PC-3 (cell line): ENCODE data around the gene EXOSC2. TPM values are rescaled to one million over a fixed set of nuclear protein-coding genes. Genes with fewer than 3 reads are reported as not detected.

Experiments
- ATAC-seq: fragments of 200-7000 bp; cut with Tn5 transposase; 2 replicates; pipeline ENCODE4 v1.9.1; 2020; ENCODE audit warnings: mild to moderate bottlenecking, moderate library complexity
- BruUV-seq: library from RNA; stranded (reverse); fragments of 400-500 nt; replicated peaks from 2 replicates; lab custom pipeline; 2021; lab: Mats Ljungman, UMichigan
- CTCF ChIA-PET: fragments of 300-600 bp; sonication (Branson Sonifier 250); formaldehyde crosslinking; loops from one replicate; lab custom pipeline; 2022; ENCODE audit warnings: antibody characterized with exemption; lab: Charles Lee
- POLR2A ChIA-PET: fragments of 300-600 bp; sonication (Branson Sonifier 250); formaldehyde crosslinking; loops from one replicate; lab custom pipeline; 2022; ENCODE audit warnings: antibody characterized with exemption; ENCODE audit not compliant: unreplicated experiment; lab: Charles Lee
- DNase-seq: peaks from one replicate; pipeline ENCODE4 v3.0.0-alpha.2; 2015
- H2AFZ ChIP-seq: fragments of 300-600 bp; sonication (generic); 2 replicates; pipeline ENCODE4 v1.6.0; 2016; ENCODE audit warnings: antibody characterized with exemption, low read length
- H3F3A ChIP-seq: fragments of 300-600 bp; sonication (generic); one replicate; pipeline ENCODE4 v1.6.0; 2017; ENCODE audit warnings: antibody characterized with exemption, low read length, control low read depth, mild to moderate bottlenecking; ENCODE audit not compliant: unreplicated experiment
- H3K27ac ChIP-seq: fragments of 300-600 bp; sonication (generic); 2 replicates; pipeline ENCODE4 v1.5.1; 2016; ENCODE audit warnings: mild to moderate bottlenecking, low read length
- H3K27me3 ChIP-seq: fragments of 300-600 bp; sonication (generic); 2 replicates; pipeline ENCODE4 v1.6.1; 2016; ENCODE audit warnings: low read length, mixed read lengths
- H3K36me3 ChIP-seq: fragments of 300-600 bp; sonication (generic); 2 replicates; pipeline ENCODE4 v1.6.1; 2016; ENCODE audit warnings: low read depth, mixed run types, low read length, mixed read lengths
- H3K4me1 ChIP-seq: fragments of 300-600 bp; sonication (generic); 2 replicates; pipeline ENCODE4 v1.5.1; 2016; ENCODE audit warnings: low read length; ENCODE audit not compliant: insufficient read depth
- H3K4me2 ChIP-seq: fragments of 300-600 bp; sonication (generic); 2 replicates; pipeline ENCODE4 v1.6.0; 2016; ENCODE audit warnings: low read length
- H3K4me3 ChIP-seq: fragments of 300-600 bp; sonication (generic); 2 replicates; pipeline ENCODE4 v1.5.1; 2016; ENCODE audit warnings: mild to moderate bottlenecking, low read length, mixed read lengths
- H3K79me2 ChIP-seq: fragments of 300-600 bp; sonication (generic); 2 replicates; pipeline ENCODE4 v1.6.1; 2017; ENCODE audit warnings: low read length, mixed read lengths
- H3K9ac ChIP-seq: fragments of 300-600 bp; sonication (generic); 2 replicates; pipeline ENCODE4 v1.6.0; 2016; ENCODE audit warnings: mild to moderate bottlenecking, low read length
- H3K9me2 ChIP-seq: fragments of 300-600 bp; sonication (generic); replicated peaks from 2 replicates; pipeline ENCODE4 v1.6.1; 2016; ENCODE audit warnings: mixed run types, low read length, mixed read lengths
- H3K9me3 ChIP-seq: fragments of 300-600 bp; sonication (generic); 2 replicates; pipeline ENCODE4 v1.6.1; 2016; ENCODE audit warnings: low read length, mixed read lengths
- H4K20me1 ChIP-seq: fragments of 300-600 bp; sonication (generic); 2 replicates; pipeline ENCODE4 v1.6.1; 2016; ENCODE audit warnings: low read length, mixed read lengths
- EZH2 ChIP-seq: fragments of 300-600 bp; sonication (generic); IDR thresholded peaks from one replicate; pipeline ENCODE4 v1.6.1; 2017; ENCODE audit warnings: antibody characterized with exemption, mild to moderate bottlenecking, low read length; ENCODE audit not compliant: unreplicated experiment
- EZH2phosphoT487 ChIP-seq: fragments of 300-600 bp; sonication (generic); IDR thresholded peaks from 2 replicates; pipeline ENCODE4 v1.6.1; 2018; ENCODE audit warnings: mild to moderate bottlenecking, antibody characterized with exemption, low read length, borderline replicate concordance
- intact Hi-C: fragments of 100-400 bp; cut with micrococcal nuclease; formaldehyde crosslinking; loops from 2 replicates; pipeline ENCODE4 v1.9.0; 2023
- total RNA-seq: library from RNA; depleted of rRNA; stranded (reverse); fragments of >200 nt; gene quantifications from 2 replicates; pipeline ENCODE4 v1.2.3, GENCODE V29; 2014
- TF ChIP-seq, protein P1 (sequence below): fragments of 300-600 bp; sonication (generic); conservative IDR thresholded peaks from 2 replicates; pipeline ENCODE4 v1.5.1; 2017; ENCODE audit warnings: antibody characterized with exemption, low read depth, mild to moderate bottlenecking, low read length

Gene EXOSC2
- total RNA-seq, 1 experiment from 2014 or later: 33.5 TPM

DNA sequence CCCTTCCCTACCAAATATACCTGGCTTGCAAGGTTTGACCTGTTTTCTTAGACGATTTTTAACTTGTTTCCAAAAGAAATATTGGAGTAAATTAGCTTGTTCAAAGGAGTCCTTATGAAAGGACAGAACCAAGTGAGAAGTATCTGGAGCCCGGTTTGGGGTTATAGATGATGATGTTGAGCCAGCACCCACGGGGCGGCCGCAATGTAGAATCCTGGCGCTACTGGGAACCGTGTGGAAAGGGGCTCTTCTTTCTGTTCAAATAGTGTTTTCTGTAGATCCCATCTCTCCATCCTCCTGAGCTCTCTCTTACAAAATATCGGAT lies 517 bp upstream of the EXOSC2 start:
- H2AFZ ChIP-seq: peak overlapping the region; percentile 80
- peak overlapping the region; percentile 93 for H3K4me3 ChIP-seq
- H3K9me2 ChIP-seq: no peaks in the 10 kb centered on the region
- ATAC-seq (no peak), DNase-seq (no peak)
- no peaks in the 10 kb centered on the region for H3F3A ChIP-seq
- H3K79me2 ChIP-seq: peaks cover 42% of the 10 kb centered on the region
- TF ChIP-seq, protein P1, sequence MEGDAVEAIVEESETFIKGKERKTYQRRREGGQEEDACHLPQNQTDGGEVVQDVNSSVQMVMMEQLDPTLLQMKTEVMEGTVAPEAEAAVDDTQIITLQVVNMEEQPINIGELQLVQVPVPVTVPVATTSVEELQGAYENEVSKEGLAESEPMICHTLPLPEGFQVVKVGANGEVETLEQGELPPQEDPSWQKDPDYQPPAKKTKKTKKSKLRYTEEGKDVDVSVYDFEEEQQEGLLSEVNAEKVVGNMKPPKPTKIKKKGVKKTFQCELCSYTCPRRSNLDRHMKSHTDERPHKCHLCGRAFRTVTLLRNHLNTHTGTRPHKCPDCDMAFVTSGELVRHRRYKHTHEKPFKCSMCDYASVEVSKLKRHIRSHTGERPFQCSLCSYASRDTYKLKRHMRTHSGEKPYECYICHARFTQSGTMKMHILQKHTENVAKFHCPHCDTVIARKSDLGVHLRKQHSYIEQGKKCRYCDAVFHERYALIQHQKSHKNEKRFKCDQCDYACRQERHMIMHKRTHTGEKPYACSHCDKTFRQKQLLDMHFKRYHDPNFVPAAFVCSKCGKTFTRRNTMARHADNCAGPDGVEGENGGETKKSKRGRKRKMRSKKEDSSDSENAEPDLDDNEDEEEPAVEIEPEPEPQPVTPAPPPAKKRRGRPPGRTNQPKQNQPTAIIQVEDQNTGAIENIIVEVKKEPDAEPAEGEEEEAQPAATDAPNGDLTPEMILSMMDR: no peak
- TF ChIP-seq EZH2phosphoT487 (no peak), EZH2 (no peak)
- BruUV-seq: TSS peak; percentile 91
- H4K20me1 ChIP-seq: peaks cover 21% of the 10 kb centered on the region; the same call in 1 of the 2 replicates
- intact Hi-C loops: no loop called here
- ChIA-PET POLR2A (no interaction called here), CTCF (interaction anchor here (0.6 kb wide), 2 partner anchors 226 to 455 kb away, joined by 3 read pairs; no protein-coding TSS in a partner anchor)
- H3K4me1 ChIP-seq: peaks cover 17% of the 10 kb centered on the region
- peak overlapping the region; percentile 95 for H3K9ac ChIP-seq
- peaks cover 18% of the 10 kb centered on the region for H3K36me3 ChIP-seq
- no peaks in the 10 kb centered on the region for H3K9me3 ChIP-seq
- H3K27me3 ChIP-seq: no peaks in the 10 kb centered on the region
- H3K27ac ChIP-seq: no peak overlapping the region
- H3K4me2 ChIP-seq: peak overlapping the region; percentile 86

DNA sequence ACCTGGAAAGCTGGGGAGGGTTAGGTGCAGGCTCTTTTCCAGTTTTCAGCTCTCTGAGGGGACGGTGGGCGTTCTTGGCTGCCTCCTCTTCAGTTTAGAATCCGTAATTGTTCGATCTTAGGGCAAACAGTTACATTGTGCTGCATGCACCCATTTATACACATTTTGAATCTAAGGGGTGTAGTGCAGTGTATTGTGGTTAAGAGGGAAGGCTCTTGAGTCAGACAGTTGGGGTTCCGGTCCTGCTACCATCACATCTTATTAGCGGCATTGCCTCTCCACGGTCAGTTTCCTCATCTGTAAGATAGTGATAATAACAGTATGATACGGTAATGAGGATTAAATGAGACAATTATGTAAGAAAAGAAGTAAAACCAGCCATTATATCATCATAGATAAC lies 625 bp downstream of the EXOSC2 start:
- Histone ChIP-seq H3K9me2 (no peaks in the 10 kb centered on the region), H4K20me1 (peaks cover 21% of the 10 kb centered on the region; the same call in 1 of the 2 replicates), H3K36me3 (peaks cover 26% of the 10 kb centered on the region), H3K9me3 (no peaks in the 10 kb centered on the region), H3K27me3 (no peaks in the 10 kb centered on the region), H3K4me3 (peak overlapping the region; percentile 93), H3K79me2 (peaks cover 50% of the 10 kb centered on the region), H3K4me2 (peak overlapping the region; percentile 86), H2AFZ (peak overlapping the region; percentile 65; the same call in 1 of the 2 replicates), H3K27ac (0 out of 2 replicates have a peak overlapping the region, but pooled peaks have one; percentile 17), H3K4me1 (peaks cover 17% of the 10 kb centered on the region), H3K9ac (peak overlapping the region; percentile 95), H3F3A (no peaks in the 10 kb centered on the region)
- no peak for DNase-seq
- CTCF ChIA-PET: interaction anchor here (0.6 kb wide), 1 partner anchor 269 kb away, joined by 4 read pairs; no protein-coding TSS in a partner anchor
- POLR2A ChIA-PET: no interaction called here
- intact Hi-C loops: no loop called here
- TF ChIP-seq, protein P1: no peak
- TF ChIP-seq EZH2 (no peak), EZH2phosphoT487 (no peak)
- BruUV-seq: no TSS peak
- no peak for ATAC-seq

GRCh38 chr9:130696139-130696650 lies 2.6 kb downstream of the EXOSC2 start:
- Histone ChIP-seq H3K9me2 (no peaks in the 10 kb centered on the region), H3K4me2 (no peak overlapping the region), H3K9ac (no peak overlapping the region), H2AFZ (no peak overlapping the region), H3K27me3 (no peaks in the 10 kb centered on the region), H3K36me3 (peaks cover 28% of the 10 kb centered on the region), H3K4me3 (no peak overlapping the region), H3K4me1 (peaks cover 12% of the 10 kb centered on the region), H3F3A (no peaks in the 10 kb centered on the region), H3K9me3 (no peaks in the 10 kb centered on the region), H3K79me2 (peaks cover 50% of the 10 kb centered on the region), H3K27ac (no peak overlapping the region), H4K20me1 (peaks cover 21% of the 10 kb centered on the region; the same call in 1 of the 2 replicates)
- no peak for ATAC-seq
- TF ChIP-seq, protein P1: no peak
- TF ChIP-seq EZH2 (no peak), EZH2phosphoT487 (no peak)
- CTCF ChIA-PET: no interaction called here
- intact Hi-C loops: no loop called here
- no TSS peak for BruUV-seq
- POLR2A ChIA-PET: no interaction called here
- no peak for DNase-seq
